Activated CD8-positive, alpha-beta memory T cell treated with anti-CD3 and anti-CD28 coated beads for 48 hours (primary cell): ENCODE data around the gene TBCD.

ENCODE experiments used
- DNase-seq, 3 experiments: peaks; one replicate each; pipeline ENCODE4 v3.0.0-alpha.2; 2020; ENCODE audit warnings: low read depth in 2 of 3, low spot score in 2 of 3

The TBCD gene

DNA sequence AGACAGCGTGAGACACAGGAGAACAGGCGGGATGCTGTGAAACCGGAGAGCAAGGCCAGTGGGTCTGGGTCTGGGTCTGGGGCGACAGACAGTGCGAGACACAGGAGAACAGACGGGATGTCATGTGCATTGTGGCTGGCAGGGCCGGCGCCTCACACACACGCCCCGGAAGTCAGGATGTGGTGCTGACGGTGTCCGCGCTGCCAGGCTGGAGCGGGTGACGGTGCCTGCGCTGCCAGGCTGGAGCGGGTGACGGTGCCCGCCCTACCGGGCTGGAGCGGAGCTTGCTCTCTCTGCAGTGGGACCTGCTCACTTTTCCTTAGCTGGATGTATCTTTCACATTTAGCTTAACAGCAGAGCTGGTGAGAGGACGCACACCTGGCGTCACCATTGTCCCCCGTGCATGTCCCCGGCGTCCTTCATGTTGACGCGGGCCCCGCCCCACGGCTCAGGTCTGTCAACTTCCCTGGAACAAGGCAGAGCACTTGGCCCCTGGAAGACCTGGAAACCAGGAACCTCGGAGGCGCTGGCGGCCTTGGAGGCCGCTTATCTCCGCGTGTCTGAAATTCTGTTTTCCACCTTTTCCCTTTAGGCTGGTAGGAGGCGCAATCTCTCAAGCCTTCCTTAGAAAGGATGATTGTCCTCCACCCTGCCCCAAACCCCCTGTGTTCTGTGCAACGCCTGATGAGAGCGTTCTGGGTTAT, 131.0 kb downstream of the TBCD start:
- DNase-seq: peak in 1 of 3 experiments; percentile 58

DNA sequence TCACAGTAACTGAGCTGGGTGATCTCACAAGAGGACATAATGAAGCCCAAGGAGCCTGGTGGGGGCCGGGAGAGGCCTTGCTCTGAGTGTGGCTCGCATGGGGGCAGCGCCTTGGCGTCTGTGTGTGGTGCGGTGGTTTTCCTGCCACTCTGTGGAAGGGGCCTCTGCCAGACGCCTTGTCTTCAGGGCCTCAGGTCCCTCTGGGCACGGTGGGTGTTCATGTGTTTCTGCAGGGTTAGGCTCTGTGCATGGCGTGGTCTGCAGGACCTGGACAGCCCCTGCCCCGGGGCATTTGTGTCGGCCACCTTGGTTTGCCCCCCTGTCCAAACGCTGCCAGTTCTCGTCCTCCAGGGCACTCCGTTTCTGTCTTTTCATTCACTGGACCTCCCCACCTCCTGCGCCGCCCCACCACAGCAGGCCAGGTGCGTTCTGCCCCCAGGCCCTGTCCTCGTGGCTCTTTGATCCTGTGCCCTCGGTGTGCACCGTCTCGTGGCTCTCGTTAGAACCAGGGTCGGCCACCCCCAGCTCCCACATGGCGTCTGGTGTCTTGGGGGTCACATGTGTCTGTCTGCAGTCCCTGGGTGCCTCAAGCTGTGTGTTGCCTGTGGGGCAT, 131.7 kb downstream of the TBCD start:
- no peak for DNase-seq

DNA sequence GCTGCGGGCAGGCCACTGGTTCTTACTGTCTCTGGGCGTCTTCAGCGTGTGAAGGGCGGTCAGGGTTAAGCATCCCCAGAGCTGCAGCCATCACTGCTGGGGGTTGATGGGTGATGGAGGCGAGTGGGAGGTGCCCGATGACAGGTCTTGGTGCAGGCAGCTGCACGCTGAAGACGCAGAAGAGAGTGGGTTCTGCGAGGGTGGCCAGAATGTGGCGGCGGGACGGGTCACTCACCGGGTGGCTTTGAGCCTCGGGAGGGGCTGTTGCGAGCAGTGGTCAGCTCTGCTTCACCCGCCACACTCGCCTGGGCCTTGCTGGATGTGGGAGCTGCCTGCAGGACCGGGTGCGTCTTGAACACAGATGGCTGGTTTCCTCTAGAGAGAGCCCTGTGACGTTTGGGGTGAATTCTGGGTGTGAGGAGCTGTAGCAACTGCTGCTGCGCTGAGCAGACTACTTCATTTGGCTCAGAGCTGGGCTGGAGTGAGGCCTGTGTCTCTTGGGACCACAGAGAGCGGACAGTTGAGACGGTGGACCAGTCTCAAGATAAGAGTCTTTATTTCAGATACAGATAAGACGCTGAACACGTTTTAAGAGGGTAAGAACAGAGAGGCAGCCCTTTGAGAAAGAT, 132.6 kb downstream of the TBCD start:
- no peak for DNase-seq

DNA sequence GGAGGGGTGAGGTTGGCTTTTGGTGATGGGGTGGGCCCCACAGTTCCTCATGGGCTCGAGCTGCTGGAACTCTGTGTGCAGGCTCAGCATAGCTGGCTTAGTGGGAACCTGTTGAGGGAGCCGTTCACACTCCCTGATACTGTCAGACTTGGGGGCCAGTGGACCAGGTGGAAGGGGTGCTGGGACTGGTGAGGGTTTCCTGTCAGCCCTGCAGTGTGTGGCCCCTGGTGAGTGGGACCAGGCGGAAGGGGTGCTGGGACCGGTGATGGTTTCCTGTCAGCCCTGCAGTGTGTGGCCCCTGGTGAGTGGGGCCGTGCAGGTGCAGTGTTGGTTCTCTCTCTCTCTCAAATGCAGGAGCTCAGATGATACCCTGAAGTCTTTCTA, 133.1 kb downstream of the TBCD start:
- peak in 1 of 3 experiments; percentile 33 for DNase-seq

DNA sequence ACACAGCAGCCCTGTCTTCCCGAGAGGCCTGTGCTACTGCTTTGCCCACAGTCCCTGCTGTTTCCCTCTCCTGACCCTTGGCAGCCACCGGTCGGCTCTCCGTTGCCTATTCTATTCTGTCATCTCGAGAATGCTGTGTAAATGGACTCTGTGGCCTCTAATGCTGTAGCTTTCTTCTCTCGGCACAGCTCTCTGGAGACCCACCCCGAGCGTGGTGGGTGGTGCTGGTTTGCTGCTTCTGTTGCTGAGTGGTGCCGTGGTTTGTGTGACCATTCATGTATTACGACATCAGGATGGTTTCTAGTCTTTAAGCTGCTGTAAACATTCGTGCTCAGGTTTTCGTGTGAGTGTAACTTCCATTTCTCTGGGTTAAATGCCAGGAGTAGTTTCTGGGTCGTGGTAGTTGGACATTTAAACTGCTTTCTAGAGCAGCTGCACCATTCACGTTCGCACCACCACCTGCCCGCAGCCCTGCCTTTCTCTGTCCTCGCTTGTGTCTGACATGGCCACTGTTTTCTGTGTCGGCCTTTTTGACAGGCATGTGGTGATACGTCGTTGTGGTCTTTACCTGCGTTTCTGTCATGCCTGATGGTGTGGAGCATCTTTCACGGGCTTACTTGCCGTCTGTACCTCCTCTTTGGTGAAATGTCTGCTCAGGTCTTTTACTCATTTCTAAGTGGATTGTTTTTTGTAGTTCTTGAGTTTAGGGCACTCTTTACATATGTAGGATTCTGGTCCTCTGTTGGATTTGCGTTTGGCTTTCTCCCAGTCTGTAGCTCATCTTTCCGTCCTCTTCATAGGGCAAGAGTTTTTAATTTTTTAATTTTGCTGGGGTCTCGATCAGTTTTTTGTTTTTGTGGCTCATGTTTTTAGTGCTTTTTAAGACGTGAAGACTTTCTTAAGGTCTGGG, 135.6 kb downstream of the TBCD start:
- no peak for DNase-seq

DNA sequence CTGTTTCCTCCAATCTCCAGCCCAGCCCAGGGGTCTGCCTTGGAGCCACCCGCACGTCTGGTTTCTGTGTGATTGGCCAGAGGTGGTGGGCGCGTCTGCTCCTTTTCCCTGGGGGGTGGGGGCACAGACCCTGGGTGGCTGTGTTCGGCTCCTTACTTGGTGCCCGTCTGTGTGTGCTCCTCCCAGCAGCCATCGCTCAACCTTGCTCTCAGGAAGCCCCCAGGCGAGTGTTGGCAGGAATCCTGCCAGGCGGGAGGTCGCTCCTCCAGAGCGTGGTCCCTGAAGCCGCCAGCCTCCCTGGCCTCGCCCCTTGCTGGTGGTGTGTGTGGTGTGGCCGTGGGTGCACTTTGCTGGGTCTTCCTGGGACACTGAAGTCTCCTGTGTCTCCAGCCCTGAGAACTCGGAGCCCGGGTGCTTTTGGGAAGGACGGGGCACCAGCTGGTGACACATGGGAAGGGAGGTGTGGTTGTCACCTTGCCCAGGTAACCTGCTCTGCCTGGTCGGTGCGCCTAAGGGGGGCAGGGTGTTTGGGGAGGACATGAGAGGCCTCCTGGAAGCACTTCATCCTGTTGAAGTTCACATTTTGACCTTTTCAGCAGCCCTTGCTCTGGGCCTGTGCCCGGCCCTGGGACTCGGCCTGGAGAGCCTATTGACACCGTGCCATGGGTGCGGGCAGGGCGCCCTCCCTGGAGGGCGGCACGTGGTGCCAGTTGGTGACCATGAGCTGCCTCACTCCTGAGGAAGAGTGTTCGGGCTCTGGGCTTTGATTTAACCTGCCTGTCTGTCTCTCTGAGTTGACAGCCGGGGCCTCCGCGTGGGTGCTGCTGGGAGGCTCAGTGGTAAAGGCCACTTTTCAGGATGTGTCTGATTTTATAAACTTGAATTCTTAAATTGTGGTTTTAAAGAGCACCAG, 137.0 kb downstream of the TBCD start:
- DNase-seq: no peak

DNA sequence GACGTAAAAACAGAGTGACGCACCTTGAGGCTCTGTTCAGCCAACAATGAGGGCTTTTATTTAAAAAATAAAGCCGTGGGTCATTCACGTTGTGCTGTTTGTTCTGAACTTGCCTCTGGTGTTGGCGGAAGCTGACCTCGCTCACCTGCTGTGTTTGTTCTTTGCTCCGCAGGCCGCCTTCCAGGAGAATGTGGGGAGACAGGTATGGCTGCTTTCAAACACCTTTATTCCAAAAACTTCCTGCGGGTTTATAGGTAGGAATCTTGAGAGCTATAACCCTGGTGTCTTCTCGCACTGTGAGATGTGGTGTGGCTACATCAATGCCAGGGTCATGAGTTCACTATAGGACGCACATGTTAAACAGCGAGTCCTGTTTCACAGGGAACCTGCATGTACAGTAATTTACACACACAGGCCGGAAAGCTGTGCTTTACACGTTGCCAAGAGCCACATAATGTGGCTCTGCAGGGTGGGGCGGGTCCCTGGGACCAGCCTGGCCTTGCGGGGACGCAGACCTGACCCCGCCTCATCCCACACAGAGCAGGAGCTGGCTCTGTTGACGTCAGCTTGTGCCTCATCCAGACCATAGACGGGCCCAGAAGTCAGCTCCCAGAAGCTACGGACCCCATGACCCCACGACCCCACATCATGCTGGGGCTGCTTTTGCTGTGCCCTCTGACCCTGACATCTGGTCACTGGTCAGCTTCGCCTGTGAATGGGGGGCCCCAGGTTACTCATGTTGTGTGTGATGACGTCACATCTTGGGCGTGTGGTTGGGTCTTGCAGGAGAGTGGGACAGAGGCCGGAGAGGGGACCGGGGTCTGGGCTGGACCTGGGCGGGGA, 137.9 kb downstream of the TBCD start:
- no peak for DNase-seq

DNA sequence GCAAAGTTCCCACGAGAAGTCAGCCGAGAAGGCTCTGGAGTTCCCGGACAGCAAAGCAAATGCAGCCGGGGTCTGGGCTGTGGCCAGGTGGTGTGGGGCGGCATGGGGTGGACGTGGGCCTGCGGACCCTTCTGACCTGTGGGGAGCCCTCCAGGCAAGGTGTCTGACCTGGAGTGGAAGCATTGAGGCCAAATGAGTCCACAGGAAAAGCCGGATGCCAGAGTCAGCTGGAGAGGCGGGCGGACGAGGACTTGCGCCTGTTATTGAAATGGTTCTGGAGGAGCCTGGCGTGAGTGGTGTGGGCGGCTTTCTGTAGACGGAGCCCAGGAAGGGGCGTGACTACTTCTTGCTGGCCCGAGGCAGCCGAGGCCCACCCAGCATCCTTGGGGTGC, 138.5 kb downstream of the TBCD start:
- DNase-seq: no peak

DNA sequence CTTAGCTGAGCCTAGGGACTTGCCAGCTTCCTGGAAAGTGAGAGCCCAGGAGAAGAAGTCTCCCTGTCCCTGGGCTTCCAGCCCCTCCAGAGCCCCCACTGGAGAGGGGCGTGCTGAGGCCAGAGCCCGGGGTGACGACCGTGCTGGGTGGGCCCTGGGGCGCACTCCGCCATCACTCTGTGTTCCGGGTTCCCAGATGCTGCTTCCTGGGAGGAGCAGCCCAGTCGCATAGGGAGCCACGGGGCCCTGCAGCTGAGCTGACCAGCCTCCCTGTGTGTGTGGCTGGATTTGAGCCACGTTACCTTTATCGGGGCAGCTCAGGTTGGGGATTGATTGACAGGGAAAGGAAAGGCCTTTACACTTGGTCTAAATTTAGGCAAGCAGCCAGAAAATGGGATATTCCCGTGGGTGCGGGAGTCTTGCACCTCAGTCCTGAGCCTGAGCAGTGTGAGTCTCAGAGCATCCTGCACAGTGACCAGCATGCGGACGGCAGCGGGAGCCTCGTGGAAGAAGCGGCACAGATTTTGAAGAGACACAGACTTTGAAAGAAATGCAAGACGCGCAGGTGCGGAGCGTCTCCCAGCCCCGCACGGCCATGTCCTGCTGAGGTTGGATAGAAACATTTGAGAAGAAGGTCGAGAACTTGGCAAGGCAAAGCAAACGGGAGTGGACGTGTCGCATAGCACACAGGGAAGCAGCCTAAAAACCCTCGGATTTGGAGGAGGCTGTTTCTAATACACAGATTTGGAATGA, 139.2 kb downstream of the TBCD start:
- DNase-seq: no peak

DNA sequence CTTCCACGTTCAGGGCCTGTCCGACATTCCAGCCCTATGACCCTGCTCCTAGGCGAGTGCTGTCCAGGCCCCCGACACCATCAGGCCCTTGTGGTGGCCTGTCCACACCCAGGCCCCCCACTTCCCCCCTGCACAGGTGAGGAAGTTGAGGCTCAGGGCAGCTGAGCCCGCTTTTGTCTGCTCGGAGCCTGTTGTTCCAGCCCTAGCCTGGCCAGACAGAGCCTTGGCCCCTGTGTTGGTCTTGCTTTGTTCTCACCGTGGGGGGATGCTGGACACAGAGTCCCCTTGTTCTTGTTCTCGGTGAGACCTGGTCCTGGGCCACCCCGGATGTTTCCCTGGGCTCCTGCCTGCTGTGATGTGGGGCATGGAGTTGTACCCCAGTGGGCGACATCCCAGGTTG, 140.0 kb downstream of the TBCD start:
- DNase-seq: no peak

DNA sequence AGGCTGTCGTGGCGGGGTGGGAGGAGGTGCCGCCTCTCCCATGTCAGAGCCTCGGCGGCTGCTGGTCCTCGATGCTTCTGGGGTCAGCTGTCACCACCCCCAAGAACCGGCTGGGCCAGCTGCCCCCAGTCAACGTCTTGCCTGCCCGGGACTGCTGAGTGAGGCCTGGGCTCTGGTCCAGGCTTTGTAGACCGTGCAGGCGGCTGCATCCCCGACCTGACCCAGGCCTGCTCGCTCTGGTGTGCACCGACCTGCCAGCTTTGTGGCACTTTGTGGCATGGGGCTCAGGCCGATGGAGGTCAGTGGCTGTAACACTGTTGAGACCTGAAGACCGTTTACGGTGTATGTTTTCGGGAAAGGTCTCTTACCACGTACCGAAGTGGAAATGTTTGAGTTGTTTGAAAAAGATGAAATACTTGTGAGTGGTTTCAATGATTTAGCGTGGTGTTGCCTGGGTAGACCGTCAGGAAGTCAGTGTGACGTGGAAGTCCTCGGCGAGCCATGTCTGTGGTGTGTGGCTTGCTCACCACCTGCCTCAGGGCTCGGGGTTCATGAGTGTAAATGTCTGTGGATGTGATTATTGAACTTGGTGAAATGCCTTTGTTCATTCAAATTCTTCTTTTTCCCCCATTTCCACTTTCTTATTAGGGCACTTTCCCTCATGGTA, 141.2 kb downstream of the TBCD start:
- peak in 1 of 3 experiments; percentile 34 for DNase-seq

DNA sequence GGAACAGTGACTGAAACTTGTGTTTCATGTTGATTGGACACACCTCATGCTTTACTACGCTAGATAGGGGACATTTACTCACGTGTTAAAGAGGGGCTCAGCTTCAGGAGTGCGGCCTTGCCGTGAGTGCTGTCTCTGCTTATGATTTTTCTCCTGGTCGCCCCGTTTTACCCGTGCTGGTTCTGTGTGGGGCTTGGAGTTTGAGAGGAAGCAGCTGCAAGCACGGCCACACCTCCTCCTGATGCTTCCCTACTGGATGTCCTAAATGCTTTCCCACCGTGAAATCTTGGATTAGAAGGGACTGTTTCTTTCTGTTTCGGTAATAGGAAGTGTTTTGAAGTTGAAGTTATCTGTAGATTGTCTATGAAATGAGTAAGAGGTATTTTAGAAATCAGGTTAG, 141.9 kb downstream of the TBCD start:
- DNase-seq: no peak

DNA sequence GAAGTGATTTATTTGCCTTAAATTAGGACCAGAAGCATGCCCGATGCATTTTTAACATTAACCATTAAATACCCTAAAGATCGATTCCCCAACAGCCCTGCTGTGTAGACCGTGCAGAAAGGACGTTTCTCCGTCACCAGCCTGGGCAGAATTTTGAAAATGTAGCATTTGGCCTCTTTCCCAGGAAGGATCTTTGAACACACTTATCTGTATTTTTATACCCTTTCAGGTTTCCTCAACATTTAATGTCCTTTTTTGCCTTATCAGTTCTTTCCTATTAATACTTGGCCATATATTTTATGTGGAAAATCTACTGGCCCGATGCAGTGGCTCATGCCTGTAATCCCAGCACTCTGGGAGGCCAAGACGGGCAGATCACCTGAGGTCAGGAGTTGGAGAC, 142.5 kb downstream of the TBCD start:
- DNase-seq: no peak

DNA sequence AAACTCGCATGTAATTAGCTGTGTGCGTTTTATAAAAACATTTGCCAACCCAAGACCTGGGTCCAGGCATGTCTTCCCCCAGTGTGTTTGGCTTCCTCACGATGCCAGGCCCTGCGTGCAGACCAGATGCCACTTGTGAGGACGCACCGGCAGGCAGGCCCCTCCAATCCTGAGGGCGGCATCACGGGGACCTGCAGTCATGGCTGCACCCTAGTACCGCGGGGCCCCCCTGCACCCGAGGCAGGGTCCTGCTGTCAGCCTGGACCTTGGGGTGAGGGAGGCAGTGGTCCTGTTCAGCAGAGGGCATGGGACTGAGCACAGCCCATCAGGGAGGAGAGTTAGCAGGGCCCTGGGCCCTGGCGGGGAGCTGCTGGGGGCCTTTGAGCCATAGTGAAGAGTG, 143.2 kb downstream of the TBCD start:
- DNase-seq: no peak

DNA sequence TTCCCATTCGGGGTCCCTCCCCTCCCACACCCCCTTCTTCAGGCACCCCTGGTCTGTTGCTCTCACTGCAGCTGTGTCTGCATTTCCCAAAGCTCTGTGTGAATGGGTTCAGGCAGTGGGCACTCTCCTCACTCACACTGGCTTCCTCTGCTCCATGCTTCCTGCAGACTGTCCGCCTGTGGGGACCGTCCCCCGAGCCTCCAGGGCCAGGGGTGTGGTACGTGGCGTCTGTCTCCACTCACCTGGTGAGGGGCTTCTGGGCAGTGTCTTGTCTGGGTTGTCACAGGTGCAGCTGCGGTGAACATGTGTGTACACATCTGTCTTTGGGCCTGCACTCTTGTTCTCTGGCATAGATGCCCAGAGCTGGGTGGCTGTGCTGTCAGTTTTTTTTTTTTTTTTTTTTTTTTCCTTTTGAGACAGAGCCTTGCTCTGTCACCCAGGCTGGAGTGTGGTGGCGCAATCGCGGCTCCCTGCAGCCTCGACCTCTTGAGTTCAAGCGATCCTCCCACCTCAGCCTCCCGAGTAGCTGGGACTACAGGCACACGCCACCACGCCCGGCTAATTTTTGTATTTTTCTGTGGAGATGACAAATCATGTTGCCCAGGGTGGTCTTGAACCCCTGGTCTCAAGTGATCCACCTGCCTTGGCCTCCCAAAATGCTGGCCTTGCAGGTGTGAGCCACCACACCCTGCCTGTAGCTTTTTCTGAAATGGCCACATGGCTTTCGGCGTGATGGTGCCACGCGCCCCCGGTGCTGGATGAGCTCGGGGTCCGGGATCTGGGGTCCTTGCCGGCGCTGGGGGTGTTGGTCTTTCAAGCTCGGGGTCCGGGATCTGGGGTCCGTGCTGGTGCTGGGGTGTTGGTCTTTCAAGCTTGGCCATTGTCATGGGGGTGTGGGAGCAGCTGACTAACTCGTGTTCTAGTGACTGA, 144.5 kb downstream of the TBCD start:
- DNase-seq: no peak

DNA sequence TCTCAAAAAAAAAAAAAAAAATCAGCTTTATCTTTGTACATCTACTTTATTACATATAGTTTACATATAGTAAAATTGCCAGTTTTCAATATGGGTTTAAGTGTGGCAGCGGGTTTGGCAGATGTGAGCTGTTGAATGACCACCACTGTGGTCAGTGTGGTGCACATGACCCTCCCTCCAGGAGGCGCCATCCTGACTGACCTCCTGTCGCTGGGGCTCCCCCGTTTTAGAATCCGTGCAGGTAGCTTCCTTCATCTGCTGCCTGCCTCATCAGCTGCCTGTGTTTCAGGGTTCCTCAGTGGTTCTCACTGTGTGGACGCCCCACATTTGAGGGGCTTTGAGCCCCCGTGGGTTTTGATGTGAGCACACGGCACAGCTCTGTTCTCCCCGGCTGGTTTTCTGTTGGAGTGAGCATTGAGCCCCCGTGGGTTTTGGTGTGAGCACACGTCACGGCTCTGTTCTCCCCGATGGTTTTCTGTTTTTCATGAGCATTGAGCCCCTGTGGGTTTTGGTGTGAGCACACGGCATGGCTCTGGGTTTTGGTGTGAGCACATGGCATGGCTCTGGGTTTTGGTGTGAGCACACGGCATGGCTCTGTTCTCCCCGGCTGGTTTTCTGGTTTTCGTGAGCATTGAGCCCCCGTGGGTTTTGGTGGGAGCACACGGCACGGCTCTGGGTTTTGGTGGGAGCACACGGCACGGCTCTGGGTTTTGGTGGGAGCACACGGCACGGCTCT, 145.8 kb downstream of the TBCD start:
- DNase-seq: no peak
